Mesenchymal stem cell (in vitro differentiated cells and primary cell): ENCODE measurements around the gene CLCA2.

Experiments used
- DNase-seq: peaks from one replicate; pipeline ENCODE4 v3.0.0-alpha.2; 2013
- H2AFZ ChIP-seq: one replicate; pipeline ENCODE4 v1.6.1; 2013; ENCODE audit warnings: low read depth, mild to moderate bottlenecking, control low read depth, inconsistent platforms, low read length, moderate library complexity
- H2AK5ac ChIP-seq: 2 replicates; pipeline ENCODE4 v1.6.1; 2013; ENCODE audit warnings: low read length, moderate library complexity, mild to moderate bottlenecking, inconsistent platforms; ENCODE audit not compliant: severe bottlenecking
- H2BK120ac ChIP-seq: one replicate; pipeline ENCODE4 v1.6.1; 2013; ENCODE audit warnings: low read depth, mild to moderate bottlenecking, inconsistent platforms, low read length, moderate library complexity
- H2BK12ac ChIP-seq, 2 experiments: one replicate each; pipeline ENCODE4 v1.6.1; 2013; ENCODE audit warnings: inconsistent platforms in 2 of 2, low read length in 2 of 2, mild to moderate bottlenecking in 2 of 2, moderate library complexity in 2 of 2, control low read depth in 1 of 2
- H2BK15ac ChIP-seq: one replicate; pipeline ENCODE4 v1.6.1; 2013; ENCODE audit warnings: mild to moderate bottlenecking, low read depth, inconsistent platforms; ENCODE audit not compliant: poor library complexity, severe bottlenecking
- H2BK5ac ChIP-seq: 2 replicates; pipeline ENCODE4 v1.6.1; 2013; ENCODE audit warnings: low read depth, mild to moderate bottlenecking, low read length, control low read depth, inconsistent platforms; ENCODE audit not compliant: poor library complexity, severe bottlenecking
- H3K14ac ChIP-seq, 2 experiments: one replicate each; pipeline ENCODE4 v1.6.1; 2013; ENCODE audit warnings: inconsistent platforms in 2 of 2, low read length in 2 of 2, control low read depth in 1 of 2, mild to moderate bottlenecking in 1 of 2, moderate library complexity in 1 of 2
- H3K18ac ChIP-seq, 2 experiments: one replicate each; pipeline ENCODE4 v1.6.1; 2013; ENCODE audit warnings: inconsistent platforms in 2 of 2, low read length in 2 of 2, control low read depth in 1 of 2, low read depth in 1 of 2, mild to moderate bottlenecking in 1 of 2
- H3K23ac ChIP-seq, 2 experiments: one replicate each; pipeline ENCODE4 v1.6.1; 2013; ENCODE audit warnings: inconsistent platforms in 2 of 2, low read length in 2 of 2, mild to moderate bottlenecking in 2 of 2, moderate library complexity in 2 of 2, control low read depth in 1 of 2
- H3K27ac ChIP-seq: 2 replicates; pipeline ENCODE4 v1.5.1; 2013; ENCODE audit warnings: mild to moderate bottlenecking, moderate library complexity, low read length, control low read depth, inconsistent platforms; ENCODE audit not compliant: poor library complexity, severe bottlenecking
- H3K27me3 ChIP-seq, 2 experiments: 2 replicates each; pipeline versions ENCODE4 v1.6.1 to v1.7.0; 2013; ENCODE audit warnings: low read length in 2 of 2, mild to moderate bottlenecking in 2 of 2, moderate library complexity in 2 of 2, control low read depth in 1 of 2, inconsistent platforms in 1 of 2; ENCODE audit not compliant: control insufficient read depth in 1 of 2, insufficient read depth in 1 of 2
- H3K36me3 ChIP-seq, 2 experiments: 2 replicates each; pipeline versions ENCODE4 v1.6.1 to v1.7.0; 2013; ENCODE audit warnings: low read length in 2 of 2, control low read depth in 1 of 2, inconsistent platforms in 1 of 2, low read depth in 1 of 2, mild to moderate bottlenecking in 1 of 2; ENCODE audit not compliant: insufficient read depth in 2 of 2, control insufficient read depth in 1 of 2
- H3K4ac ChIP-seq, 2 experiments: one replicate each; pipeline ENCODE4 v1.6.1; 2013; ENCODE audit warnings: inconsistent platforms in 2 of 2, low read length in 2 of 2, mild to moderate bottlenecking in 2 of 2, moderate library complexity in 2 of 2, control low read depth in 1 of 2, low read depth in 1 of 2
- H3K4me1 ChIP-seq: 2 replicates; pipeline ENCODE4 v1.6.1; 2013; ENCODE audit warnings: low read depth, low read length, control low read depth; ENCODE audit not compliant: control insufficient read depth, insufficient read depth
- H3K4me2 ChIP-seq: 2 replicates; pipeline ENCODE4 v1.6.1; 2013; ENCODE audit warnings: low read length, mild to moderate bottlenecking, inconsistent platforms; ENCODE audit not compliant: poor library complexity, severe bottlenecking
- H3K4me3 ChIP-seq, 2 experiments: 2 replicates each; pipeline versions ENCODE4 v1.5.1 to v1.7.0; 2013; ENCODE audit warnings: low read length in 2 of 2, mild to moderate bottlenecking in 2 of 2, control low read depth in 1 of 2, low read depth in 1 of 2; ENCODE audit not compliant: insufficient read depth in 1 of 2
- H3K79me1 ChIP-seq: replicated peaks from 2 replicates; pipeline ENCODE4 v1.6.1; 2013; ENCODE audit warnings: mild to moderate bottlenecking, control low read depth, low read length, inconsistent platforms; ENCODE audit not compliant: poor library complexity, severe bottlenecking
- H3K9ac ChIP-seq: 2 replicates; pipeline ENCODE4 v1.7.0; 2013; ENCODE audit warnings: mild to moderate bottlenecking, low read length, moderate library complexity
- H3K9me3 ChIP-seq: 2 replicates; pipeline ENCODE4 v1.7.0; 2013; ENCODE audit warnings: mild to moderate bottlenecking, low read length; ENCODE audit not compliant: control insufficient read depth
- H4K8ac ChIP-seq: one replicate; pipeline ENCODE4 v1.6.1; 2013; ENCODE audit warnings: inconsistent platforms, mild to moderate bottlenecking, low read length, moderate library complexity
- H4K91ac ChIP-seq: one replicate; pipeline ENCODE4 v1.6.1; 2013; ENCODE audit warnings: mild to moderate bottlenecking, low read length, inconsistent platforms
- WGBS: methylation state at CpG from one replicate; pipeline ENCODE4 v1.1.7; 2013; ENCODE audit warnings: mixed read lengths; 5-methylcytosine and 5-hydroxymethylcytosine counted together

The CLCA2 gene

GRCh38 chr1:86388777-86389176, 35.2 kb upstream of the CLCA2 start:
- Histone ChIP-seq H2AFZ (no peak overlapping the region), H3K4me3 (no peak overlapping the region), H3K9ac (no peak overlapping the region), H4K91ac (no peak overlapping the region), H3K4ac (no peak overlapping the region), H2BK5ac (no peak overlapping the region), H2BK12ac (no peak overlapping the region), H2BK15ac (no peak overlapping the region), H3K4me1 (no peaks in the 10 kb centered on the region), H3K18ac (no peak overlapping the region), H3K36me3 (peaks cover 0 to 7% of the 10 kb centered on the region in 2 experiments), H3K79me1 (peaks cover 4% of the 10 kb centered on the region), H4K8ac (no peak overlapping the region), H2AK5ac (no peak overlapping the region), H2BK120ac (no peak overlapping the region), H3K4me2 (no peak overlapping the region), H3K14ac (no peak overlapping the region), H3K9me3 (no peaks in the 10 kb centered on the region), H3K27me3 (no peaks in the 10 kb centered on the region), H3K23ac (no peak overlapping the region), H3K27ac (no peak overlapping the region)
- DNase-seq = no peak

DNA sequence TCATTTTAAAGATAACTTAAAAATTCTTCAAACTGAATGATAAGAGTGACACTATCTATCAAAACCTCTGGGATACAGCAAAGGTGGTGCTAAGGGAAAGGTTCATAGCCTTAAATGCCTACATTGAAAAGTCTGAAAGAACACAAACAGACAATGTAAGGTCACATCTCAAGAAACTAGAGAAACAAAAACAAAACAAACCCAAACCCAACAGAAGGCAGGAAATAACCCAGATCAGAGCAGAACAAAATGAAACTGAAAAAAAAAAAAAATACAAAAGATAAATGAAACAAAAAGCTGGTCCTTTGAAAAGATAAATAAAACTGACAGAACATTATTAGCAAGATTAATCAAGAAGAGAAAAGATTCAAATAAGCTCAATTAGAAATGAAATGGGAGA, 34.7 kb upstream of the CLCA2 start:
- H3K27me3 ChIP-seq = no peaks in the 10 kb centered on the region
- no peak overlapping the region for H4K91ac ChIP-seq
- H2BK15ac ChIP-seq = no peak overlapping the region
- no peak overlapping the region for H3K18ac ChIP-seq
- H3K27ac ChIP-seq = no peak overlapping the region
- no peak for DNase-seq
- H3K9ac ChIP-seq = no peak overlapping the region
- no peak overlapping the region for H3K4me2 ChIP-seq
- H3K36me3 ChIP-seq = peaks cover 0 to 7% of the 10 kb centered on the region in 2 experiments
- no peak overlapping the region for H2BK120ac ChIP-seq
- no peak overlapping the region for H3K23ac ChIP-seq
- H4K8ac ChIP-seq = no peak overlapping the region
- no peaks in the 10 kb centered on the region for H3K9me3 ChIP-seq
- no peak overlapping the region for H3K4me3 ChIP-seq
- no peak overlapping the region for H2BK12ac ChIP-seq
- H2AFZ ChIP-seq = no peak overlapping the region
- peaks cover 4% of the 10 kb centered on the region for H3K79me1 ChIP-seq
- no peak overlapping the region for H2BK5ac ChIP-seq
- no peak overlapping the region for H3K4ac ChIP-seq
- no peak overlapping the region for H2AK5ac ChIP-seq
- no peak overlapping the region for H3K14ac ChIP-seq
- H3K4me1 ChIP-seq = no peaks in the 10 kb centered on the region

DNA sequence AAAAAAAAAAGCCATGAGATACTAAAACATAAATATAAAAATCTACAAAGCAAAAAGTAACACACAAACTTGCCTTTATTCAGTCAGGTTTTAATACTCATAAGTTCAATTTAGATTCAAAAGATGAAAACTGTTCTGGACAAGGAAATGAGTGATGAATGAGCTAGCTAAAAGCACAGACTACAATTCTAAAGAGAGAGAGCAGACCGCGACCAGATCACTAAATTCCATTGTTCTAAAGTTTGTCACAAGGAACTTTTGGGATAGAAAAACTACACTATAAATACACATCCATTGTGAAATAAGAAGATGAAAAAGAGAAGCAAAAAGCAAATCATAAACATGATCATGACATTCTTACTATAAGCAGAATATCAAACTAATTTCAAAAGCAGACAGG, 29.6 kb upstream of the CLCA2 start:
- Histone ChIP-seq H2AK5ac (no peak overlapping the region), H3K4me2 (no peak overlapping the region), H3K79me1 (peaks cover 3% of the 10 kb centered on the region), H3K14ac (no peak overlapping the region), H3K27me3 (peaks cover 0 to 3% of the 10 kb centered on the region in 2 experiments), H4K91ac (no peak overlapping the region), H3K9me3 (no peaks in the 10 kb centered on the region), H2BK15ac (no peak overlapping the region), H2BK5ac (no peak overlapping the region), H2BK120ac (no peak overlapping the region), H3K18ac (no peak overlapping the region), H3K4ac (no peak overlapping the region), H2BK12ac (no peak overlapping the region), H2AFZ (no peak overlapping the region), H3K4me1 (no peaks in the 10 kb centered on the region), H3K4me3 (peak overlapping the region in 1 of 2 experiments; percentile 91), H3K9ac (peak overlapping the region; percentile 56), H3K27ac (no peak overlapping the region), H3K23ac (no peak overlapping the region), H4K8ac (no peak overlapping the region), H3K36me3 (no peaks in the 10 kb centered on the region)
- peak; percentile 20 for DNase-seq
- no CpG with 5 or more reads among the region's 2 CpGs for WGBS

GRCh38 chr1:86395751-86396497, 28.0 kb upstream of the CLCA2 start, which contains the start of gene ODF2L:
Gene ODF2L, minus strand, starts transcription at chr1:86396323. Its CDS starts 9,296 bp downstream, at chr1:86387027.
- Histone ChIP-seq H3K9ac (peak within 1 kb of the TSS; percentile 96), H2BK5ac (peak within 1 kb of the TSS; percentile 32), H4K8ac (peak within 1 kb of the TSS; percentile 89), H2BK12ac (peak within 1 kb of the TSS in 1 of 2 experiments; percentile 1), H3K14ac (peak within 1 kb of the TSS in 1 of 2 experiments; percentile 14), H4K91ac (peak within 1 kb of the TSS; percentile 84), H3K36me3 (no peaks in the 10 kb centered on the region), H3K27me3 (peaks cover 0 to 3% of the 10 kb centered on the region in 2 experiments), H3K27ac (peak within 1 kb of the TSS; percentile 48), H2AFZ (peak within 1 kb of the TSS; percentile 74), H3K9me3 (no peaks in the 10 kb centered on the region), H3K4ac (peak within 1 kb of the TSS; percentile 57 to 71), H3K4me1 (no peaks in the 10 kb centered on the region), H2AK5ac (no peak within 1 kb of the TSS), H2BK120ac (peak within 1 kb of the TSS; percentile 27), H2BK15ac (peak within 1 kb of the TSS; percentile 60), H3K4me2 (peak within 1 kb of the TSS; percentile 82), H3K4me3 (peak within 1 kb of the TSS; percentile 82 to 91), H3K79me1 (peaks cover 3% of the 10 kb centered on the region), H3K23ac (no peak within 1 kb of the TSS), H3K18ac (peak within 1 kb of the TSS; percentile 79 to 92)
- WGBS = under 1% methylated on average over 48 of the region's 56 CpGs
- peak; percentile 94 for DNase-seq
